Measurements from ENCODE around the gene PURB.

DNA sequence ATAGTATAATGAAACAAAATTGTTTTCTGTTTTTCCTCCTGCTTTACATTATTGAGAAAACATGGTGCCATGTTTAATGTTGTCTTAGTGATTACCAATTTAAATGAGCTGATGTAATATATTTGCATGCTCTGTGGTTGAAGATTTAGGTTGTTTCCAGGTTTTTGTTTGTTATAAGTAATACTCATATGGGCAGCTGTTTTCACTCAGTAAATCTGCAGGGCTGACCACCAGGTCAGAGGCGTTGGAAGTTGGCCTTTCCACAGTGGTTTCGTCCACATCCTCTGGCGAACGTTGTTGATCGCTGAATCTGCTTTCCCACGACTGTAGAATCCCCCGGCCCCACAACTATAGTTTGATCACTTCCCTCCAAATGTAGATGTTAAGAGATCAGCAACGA lies 21.6 kb upstream of the PURB start:
- TF ChIP-seq, protein P1, sequence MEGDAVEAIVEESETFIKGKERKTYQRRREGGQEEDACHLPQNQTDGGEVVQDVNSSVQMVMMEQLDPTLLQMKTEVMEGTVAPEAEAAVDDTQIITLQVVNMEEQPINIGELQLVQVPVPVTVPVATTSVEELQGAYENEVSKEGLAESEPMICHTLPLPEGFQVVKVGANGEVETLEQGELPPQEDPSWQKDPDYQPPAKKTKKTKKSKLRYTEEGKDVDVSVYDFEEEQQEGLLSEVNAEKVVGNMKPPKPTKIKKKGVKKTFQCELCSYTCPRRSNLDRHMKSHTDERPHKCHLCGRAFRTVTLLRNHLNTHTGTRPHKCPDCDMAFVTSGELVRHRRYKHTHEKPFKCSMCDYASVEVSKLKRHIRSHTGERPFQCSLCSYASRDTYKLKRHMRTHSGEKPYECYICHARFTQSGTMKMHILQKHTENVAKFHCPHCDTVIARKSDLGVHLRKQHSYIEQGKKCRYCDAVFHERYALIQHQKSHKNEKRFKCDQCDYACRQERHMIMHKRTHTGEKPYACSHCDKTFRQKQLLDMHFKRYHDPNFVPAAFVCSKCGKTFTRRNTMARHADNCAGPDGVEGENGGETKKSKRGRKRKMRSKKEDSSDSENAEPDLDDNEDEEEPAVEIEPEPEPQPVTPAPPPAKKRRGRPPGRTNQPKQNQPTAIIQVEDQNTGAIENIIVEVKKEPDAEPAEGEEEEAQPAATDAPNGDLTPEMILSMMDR (conservative IDR thresholded peaks at IDR 0.05; ENCODE audit: low read depth, low read length), result no peak
- no peak for TF ChIP-seq EZH2 (IDR thresholded peaks at IDR 0.05; ENCODE audit: low read length, unreplicated experiment)

Measured in PC-3 (cell line).